Adrenal gland (tissue), 5 donors: Measurements from ENCODE around the gene IL31RA.

Experiments used
- CTCF ChIP-seq, 6 experiments: fragments of 450-650 bp in 4 of 6; fragments of 200-600 bp in 2 of 6; sonication (generic) in 1 of 6; IDR thresholded peaks; 1 replicate in 5 of 6; 2 replicates in 1 of 6; pipeline versions ENCODE4 v1.5.1 to v1.8.0; 2016 to 2021; ENCODE audit warnings: antibody characterized with exemption in 6 of 6, mild to moderate bottlenecking in 2 of 6, moderate library complexity in 1 of 6
- POLR2A ChIP-seq, 2 donors: fragments of 450-650 bp; IDR thresholded peaks; one replicate each; pipeline ENCODE4 v1.6.1; 2017; ENCODE audit warnings: antibody characterized with exemption in 2 of 2, mild to moderate bottlenecking in 2 of 2, moderate library complexity in 1 of 2
- donor health status: DM: no; HTN: no; CAD: no.

GRCh38 chr5:55904152-55904551 is 53.0 kb downstream of the IL31RA start:
- no peak for TF ChIP-seq CTCF (IDR thresholded peaks at IDR 0.05)
- no peak for TF ChIP-seq POLR2A (IDR thresholded peaks at IDR 0.05)
